HEK293 (cell line): ENCODE results near the gene SS18L1.

ENCODE experiments used
- CTCF ChIP-seq: fragments of 450-650 bp; formaldehyde crosslinking; IDR thresholded peaks from 2 replicates; pipeline ENCODE4 v1.5.1; 2016; ENCODE audit warnings: missing biosample characterization, missing genetic modification characterization
- ZNF121 ChIP-seq: fragments of 450-650 bp; formaldehyde crosslinking; IDR thresholded peaks from 2 replicates; pipeline ENCODE4 v1.5.1; 2016; ENCODE audit warnings: missing biosample characterization, missing genetic modification characterization
- ZNF280C ChIP-seq: fragments of 450-650 bp; formaldehyde crosslinking; IDR thresholded peaks from 2 replicates; pipeline ENCODE4 v1.5.1; 2016; ENCODE audit warnings: missing biosample characterization, missing genetic modification characterization
- ZNF600 ChIP-seq: fragments of 450-650 bp; formaldehyde crosslinking; IDR thresholded peaks from 2 replicates; pipeline ENCODE4 v1.5.1; 2016; ENCODE audit warnings: missing biosample characterization, missing genetic modification characterization

GRCh38 chr20:62112368-62112767, 31.2 kb upstream of the SS18L1 start:
- TF ChIP-seq ZNF280C (tag by site-specific recombination) (no peak), CTCF (tag by site-specific recombination) (no peak), ZNF121 (tag by site-specific recombination) (no peak), ZNF600 (tag by site-specific recombination) (no peak)
